GM23338 (cell line): ENCODE measurements around the gene NRP1. TPM values are rescaled to one million over a fixed set of nuclear protein-coding genes. Genes with fewer than 3 reads are reported as not detected.

ENCODE experiments used
- ATAC-seq: fragments of 200-7000 bp; cut with Tn5 transposase; 3 replicates; pipeline ENCODE4 v1.9.1; 2020
- DNase-seq: peaks from one replicate; pipeline ENCODE4 v3.0.0-alpha.2; 2015; ENCODE audit warnings: low spot score
- H2AFZ ChIP-seq: fragments of 200-600 bp; sonication (generic); 2 replicates; pipeline ENCODE4 v1.8.0; 2016; ENCODE audit warnings: antibody characterized with exemption, mild to moderate bottlenecking, moderate library complexity
- H3F3A ChIP-seq: fragments of 200-600 bp; sonication (generic); replicated peaks from 2 replicates; pipeline ENCODE4 v1.8.0; 2017; ENCODE audit warnings: antibody characterized with exemption, mixed run types, low read depth
- H3K27ac ChIP-seq: fragments of 200-600 bp; sonication (generic); 2 replicates; pipeline ENCODE4 v1.6.1; 2016; ENCODE audit warnings: low read depth
- H3K27me3 ChIP-seq: fragments of 200-600 bp; sonication (generic); 2 replicates; pipeline ENCODE4 v1.8.0; 2016; ENCODE audit warnings: mild to moderate bottlenecking, mixed run types, moderate library complexity; ENCODE audit not compliant: insufficient read depth
- H3K36me3 ChIP-seq: fragments of 200-600 bp; sonication (generic); 2 replicates; pipeline ENCODE4 v1.8.0; 2016; ENCODE audit warnings: mild to moderate bottlenecking; ENCODE audit not compliant: insufficient read depth
- H3K4me1 ChIP-seq: fragments of 200-600 bp; sonication (generic); 2 replicates; pipeline ENCODE4 v1.8.0; 2016; ENCODE audit warnings: mild to moderate bottlenecking, moderate library complexity; ENCODE audit not compliant: insufficient read depth
- H3K4me2 ChIP-seq: fragments of 200-600 bp; sonication (generic); 2 replicates; pipeline ENCODE4 v1.7.1; 2017; ENCODE audit warnings: mixed run types
- H3K4me3 ChIP-seq: fragments of 200-600 bp; sonication (generic); 2 replicates; pipeline ENCODE4 v1.6.1; 2016; ENCODE audit warnings: mixed run types
- H3K79me2 ChIP-seq: fragments of 200-600 bp; sonication (generic); replicated peaks from 2 replicates; pipeline ENCODE4 v1.8.0; 2017; ENCODE audit warnings: mild to moderate bottlenecking; ENCODE audit not compliant: insufficient read depth
- H3K9me2 ChIP-seq: fragments of 200-600 bp; sonication (generic); 2 replicates; pipeline ENCODE4 v1.8.0; 2017; ENCODE audit not compliant: insufficient read depth
- H4K20me1 ChIP-seq: fragments of 200-600 bp; sonication (generic); replicated peaks from 2 replicates; pipeline ENCODE4 v1.8.0; 2017; ENCODE audit warnings: mild to moderate bottlenecking; ENCODE audit not compliant: insufficient read depth
- H3K27ac Mint-ChIP-seq: 2 replicates; pipeline ENCODE4 v1.8.0; 2020; ENCODE audit warnings: inconsistent platforms, mild to moderate bottlenecking, moderate library complexity, mixed read lengths
- H3K27me3 Mint-ChIP-seq: 3 replicates; pipeline ENCODE4 v1.8.0; 2022; ENCODE audit warnings: low read depth, mild to moderate bottlenecking, moderate library complexity, mixed read lengths, inconsistent platforms; ENCODE audit not compliant: insufficient read depth, poor library complexity
- H3K36me3 Mint-ChIP-seq: 3 replicates; pipeline ENCODE4 v1.8.0; 2021; ENCODE audit warnings: low read depth, mild to moderate bottlenecking, inconsistent platforms, moderate library complexity, mixed read lengths
- H3K4me1 Mint-ChIP-seq: 3 replicates; pipeline ENCODE4 v1.8.0; 2020; ENCODE audit warnings: mild to moderate bottlenecking, inconsistent platforms, mixed read lengths
- H3K4me3 Mint-ChIP-seq: 3 replicates; pipeline ENCODE4 v1.8.0; 2021; ENCODE audit warnings: moderate library complexity, mild to moderate bottlenecking, inconsistent platforms, mixed read lengths
- H3K9me3 Mint-ChIP-seq: 3 replicates; pipeline ENCODE4 v1.8.0; 2020; ENCODE audit warnings: moderate library complexity, mild to moderate bottlenecking, inconsistent platforms, mixed read lengths
- CREB1 ChIP-seq: fragments of 250-450 bp; sonication (Bioruptor Pico); IDR thresholded peaks from 2 replicates; pipeline ENCODE4 v1.5.0; 2020; ENCODE audit warnings: low read depth, mild to moderate bottlenecking, moderate library complexity
- EZH2 ChIP-seq: fragments of 200-600 bp; sonication (generic); IDR thresholded peaks from one replicate; pipeline ENCODE4 v1.8.0; 2017; ENCODE audit warnings: antibody characterized with exemption, mild to moderate bottlenecking, low read depth; ENCODE audit not compliant: unreplicated experiment
- EZH2phosphoT487 ChIP-seq: fragments of 200-600 bp; sonication (generic); IDR thresholded peaks from one replicate; pipeline ENCODE4 v1.8.1; 2018; ENCODE audit warnings: antibody characterized with exemption; ENCODE audit not compliant: unreplicated experiment
- JUNB ChIP-seq: IDR thresholded peaks from one replicate; pipeline ENCODE4 v1.6.1; 2016; ENCODE audit warnings: antibody characterized with exemption; ENCODE audit not compliant: unreplicated experiment
- ZNF114 ChIP-seq: fragments of 250-450 bp; sonication (Bioruptor Pico); IDR thresholded peaks from 2 replicates; pipeline ENCODE4 v1.5.0; 2020; ENCODE audit warnings: mild to moderate bottlenecking, moderate library complexity
- polyA plus RNA-seq: library from polyadenylated mRNA; unstranded; fragments of >200 nt; fragmentation: Nextera tagmentation; extraction: Ambion mirVana; gene quantifications from 2 replicates; pipeline ENCODE4 v1.2.1, GENCODE V29; 2016
- total RNA-seq: library from RNA; depleted of rRNA; stranded (reverse); fragments of >200 nt; shearing (Covaris generic); gene quantifications from 2 replicates; pipeline ENCODE4 v1.2.3, GENCODE V29; 2014
- TF ChIP-seq, protein P1 (sequence below): IDR thresholded peaks from one replicate; pipeline ENCODE4 v1.6.1; 2018; ENCODE audit warnings: antibody characterized with exemption; ENCODE audit not compliant: unreplicated experiment
- TF ChIP-seq, protein P2 (sequence below): fragments of 250-450 bp; sonication (Bioruptor Pico); IDR thresholded peaks from 2 replicates; pipeline ENCODE4 v1.5.0; 2020; ENCODE audit warnings: mild to moderate bottlenecking, moderate library complexity
- TF ChIP-seq, protein P3 (sequence below): IDR thresholded peaks from 2 replicates; pipeline ENCODE4 v1.6.1; 2016; ENCODE audit warnings: antibody characterized with exemption

The NRP1 gene
- total and polyA plus RNA-seq, 2 experiments from 2014 or later, result 2.9 to 3.5 TPM

DNA sequence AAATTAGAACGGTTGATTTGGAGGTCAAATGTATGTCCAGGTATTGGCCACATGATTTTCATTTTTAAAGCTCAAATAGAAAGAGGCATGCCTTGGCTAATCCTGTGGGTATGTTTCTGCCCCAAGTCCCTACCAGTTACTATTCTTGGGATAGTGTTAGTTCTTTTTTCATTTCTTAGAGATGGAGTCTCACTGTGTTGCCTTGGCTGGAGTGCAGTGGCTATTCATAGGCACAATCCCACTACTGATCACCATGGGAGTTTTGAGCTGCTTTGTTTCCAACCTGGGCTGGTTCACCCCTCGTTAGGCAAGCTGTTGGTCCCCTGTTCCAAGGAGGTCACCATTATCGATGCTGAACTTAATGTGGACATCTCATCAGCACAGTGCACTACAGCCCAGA, 46.3 kb downstream of the NRP1 start (continued):
- TF ChIP-seq, protein P1, sequence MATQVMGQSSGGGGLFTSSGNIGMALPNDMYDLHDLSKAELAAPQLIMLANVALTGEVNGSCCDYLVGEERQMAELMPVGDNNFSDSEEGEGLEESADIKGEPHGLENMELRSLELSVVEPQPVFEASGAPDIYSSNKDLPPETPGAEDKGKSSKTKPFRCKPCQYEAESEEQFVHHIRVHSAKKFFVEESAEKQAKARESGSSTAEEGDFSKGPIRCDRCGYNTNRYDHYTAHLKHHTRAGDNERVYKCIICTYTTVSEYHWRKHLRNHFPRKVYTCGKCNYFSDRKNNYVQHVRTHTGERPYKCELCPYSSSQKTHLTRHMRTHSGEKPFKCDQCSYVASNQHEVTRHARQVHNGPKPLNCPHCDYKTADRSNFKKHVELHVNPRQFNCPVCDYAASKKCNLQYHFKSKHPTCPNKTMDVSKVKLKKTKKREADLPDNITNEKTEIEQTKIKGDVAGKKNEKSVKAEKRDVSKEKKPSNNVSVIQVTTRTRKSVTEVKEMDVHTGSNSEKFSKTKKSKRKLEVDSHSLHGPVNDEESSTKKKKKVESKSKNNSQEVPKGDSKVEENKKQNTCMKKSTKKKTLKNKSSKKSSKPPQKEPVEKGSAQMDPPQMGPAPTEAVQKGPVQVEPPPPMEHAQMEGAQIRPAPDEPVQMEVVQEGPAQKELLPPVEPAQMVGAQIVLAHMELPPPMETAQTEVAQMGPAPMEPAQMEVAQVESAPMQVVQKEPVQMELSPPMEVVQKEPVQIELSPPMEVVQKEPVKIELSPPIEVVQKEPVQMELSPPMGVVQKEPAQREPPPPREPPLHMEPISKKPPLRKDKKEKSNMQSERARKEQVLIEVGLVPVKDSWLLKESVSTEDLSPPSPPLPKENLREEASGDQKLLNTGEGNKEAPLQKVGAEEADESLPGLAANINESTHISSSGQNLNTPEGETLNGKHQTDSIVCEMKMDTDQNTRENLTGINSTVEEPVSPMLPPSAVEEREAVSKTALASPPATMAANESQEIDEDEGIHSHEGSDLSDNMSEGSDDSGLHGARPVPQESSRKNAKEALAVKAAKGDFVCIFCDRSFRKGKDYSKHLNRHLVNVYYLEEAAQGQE, result no peak
- TF ChIP-seq, protein P2, sequence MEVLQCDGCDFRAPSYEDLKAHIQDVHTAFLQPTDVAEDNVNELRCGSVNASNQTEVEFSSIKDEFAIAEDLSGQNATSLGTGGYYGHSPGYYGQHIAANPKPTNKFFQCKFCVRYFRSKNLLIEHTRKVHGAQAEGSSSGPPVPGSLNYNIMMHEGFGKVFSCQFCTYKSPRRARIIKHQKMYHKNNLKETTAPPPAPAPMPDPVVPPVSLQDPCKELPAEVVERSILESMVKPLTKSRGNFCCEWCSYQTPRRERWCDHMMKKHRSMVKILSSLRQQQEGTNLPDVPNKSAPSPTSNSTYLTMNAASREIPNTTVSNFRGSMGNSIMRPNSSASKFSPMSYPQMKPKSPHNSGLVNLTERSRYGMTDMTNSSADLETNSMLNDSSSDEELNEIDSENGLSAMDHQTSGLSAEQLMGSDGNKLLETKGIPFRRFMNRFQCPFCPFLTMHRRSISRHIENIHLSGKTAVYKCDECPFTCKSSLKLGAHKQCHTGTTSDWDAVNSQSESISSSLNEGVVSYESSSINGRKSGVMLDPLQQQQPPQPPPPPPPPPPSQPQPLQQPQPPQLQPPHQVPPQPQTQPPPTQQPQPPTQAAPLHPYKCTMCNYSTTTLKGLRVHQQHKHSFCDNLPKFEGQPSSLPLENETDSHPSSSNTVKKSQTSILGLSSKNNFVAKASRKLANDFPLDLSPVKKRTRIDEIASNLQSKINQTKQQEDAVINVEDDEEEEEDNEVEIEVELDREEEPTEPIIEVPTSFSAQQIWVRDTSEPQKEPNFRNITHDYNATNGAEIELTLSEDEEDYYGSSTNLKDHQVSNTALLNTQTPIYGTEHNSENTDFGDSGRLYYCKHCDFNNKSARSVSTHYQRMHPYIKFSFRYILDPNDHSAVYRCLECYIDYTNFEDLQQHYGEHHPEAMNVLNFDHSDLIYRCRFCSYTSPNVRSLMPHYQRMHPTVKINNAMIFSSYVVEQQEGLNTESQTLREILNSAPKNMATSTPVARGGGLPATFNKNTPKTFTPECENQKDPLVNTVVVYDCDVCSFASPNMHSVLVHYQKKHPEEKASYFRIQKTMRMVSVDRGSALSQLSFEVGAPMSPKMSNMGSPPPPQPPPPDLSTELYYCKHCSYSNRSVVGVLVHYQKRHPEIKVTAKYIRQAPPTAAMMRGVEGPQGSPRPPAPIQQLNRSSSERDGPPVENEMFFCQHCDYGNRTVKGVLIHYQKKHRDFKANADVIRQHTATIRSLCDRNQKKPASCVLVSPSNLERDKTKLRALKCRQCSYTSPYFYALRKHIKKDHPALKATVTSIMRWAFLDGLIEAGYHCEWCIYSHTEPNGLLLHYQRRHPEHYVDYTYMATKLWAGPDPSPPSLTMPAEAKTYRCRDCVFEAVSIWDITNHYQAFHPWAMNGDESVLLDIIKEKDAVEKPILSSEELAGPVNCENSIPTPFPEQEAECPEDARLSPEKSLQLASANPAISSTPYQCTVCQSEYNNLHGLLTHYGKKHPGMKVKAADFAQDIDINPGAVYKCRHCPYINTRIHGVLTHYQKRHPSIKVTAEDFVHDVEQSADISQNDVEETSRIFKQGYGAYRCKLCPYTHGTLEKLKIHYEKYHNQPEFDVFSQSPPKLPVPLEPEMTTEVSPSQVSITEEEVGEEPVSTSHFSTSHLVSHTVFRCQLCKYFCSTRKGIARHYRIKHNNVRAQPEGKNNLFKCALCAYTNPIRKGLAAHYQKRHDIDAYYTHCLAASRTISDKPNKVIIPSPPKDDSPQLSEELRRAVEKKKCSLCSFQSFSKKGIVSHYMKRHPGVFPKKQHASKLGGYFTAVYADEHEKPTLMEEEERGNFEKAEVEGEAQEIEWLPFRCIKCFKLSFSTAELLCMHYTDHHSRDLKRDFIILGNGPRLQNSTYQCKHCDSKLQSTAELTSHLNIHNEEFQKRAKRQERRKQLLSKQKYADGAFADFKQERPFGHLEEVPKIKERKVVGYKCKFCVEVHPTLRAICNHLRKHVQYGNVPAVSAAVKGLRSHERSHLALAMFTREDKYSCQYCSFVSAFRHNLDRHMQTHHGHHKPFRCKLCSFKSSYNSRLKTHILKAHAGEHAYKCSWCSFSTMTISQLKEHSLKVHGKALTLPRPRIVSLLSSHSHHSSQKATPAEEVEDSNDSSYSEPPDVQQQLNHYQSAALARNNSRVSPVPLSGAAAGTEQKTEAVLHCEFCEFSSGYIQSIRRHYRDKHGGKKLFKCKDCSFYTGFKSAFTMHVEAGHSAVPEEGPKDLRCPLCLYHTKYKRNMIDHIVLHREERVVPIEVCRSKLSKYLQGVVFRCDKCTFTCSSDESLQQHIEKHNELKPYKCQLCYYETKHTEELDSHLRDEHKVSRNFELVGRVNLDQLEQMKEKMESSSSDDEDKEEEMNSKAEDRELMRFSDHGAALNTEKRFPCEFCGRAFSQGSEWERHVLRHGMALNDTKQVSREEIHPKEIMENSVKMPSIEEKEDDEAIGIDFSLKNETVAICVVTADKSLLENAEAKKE, result no peak
- TF ChIP-seq ZNF114, result no peak
- no peak for TF ChIP-seq CREB1

DNA sequence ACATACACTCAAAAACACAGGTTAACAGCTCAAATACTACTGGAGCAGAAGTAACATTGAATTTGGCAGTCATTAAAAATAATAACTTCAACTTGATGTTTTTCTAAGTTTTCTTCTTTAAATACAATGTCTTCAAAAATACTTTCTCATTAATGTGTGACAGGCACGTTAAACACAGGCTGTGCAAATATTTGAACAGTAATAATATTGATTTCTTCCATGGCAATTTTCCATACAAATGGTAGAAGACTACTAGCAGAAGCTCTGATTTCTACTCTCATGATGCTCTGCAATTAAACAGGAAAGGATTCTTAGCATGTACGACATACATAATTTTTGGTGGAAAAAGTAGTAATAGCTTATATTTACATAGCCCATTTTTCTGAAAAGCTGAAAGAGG, 47.4 kb downstream of the NRP1 start:
- ATAC-seq (no peak), DNase-seq (no peak)
- no peaks in the 10 kb centered on the region for H4K20me1 ChIP-seq
- no peak overlapping the region for H3K4me3 Mint-ChIP-seq
- H3K4me1 Mint-ChIP-seq, result peaks cover 21% of the 10 kb centered on the region
- no peaks in the 10 kb centered on the region for H3K36me3 Mint-ChIP-seq
- no peaks in the 10 kb centered on the region for H3K27me3 ChIP-seq
- H3K4me1 ChIP-seq, result peaks cover 14% of the 10 kb centered on the region
- H3K4me2 ChIP-seq, result no peak overlapping the region
- H3K27me3 Mint-ChIP-seq, result peaks cover 1% of the 10 kb centered on the region
- no peaks in the 10 kb centered on the region for H3F3A ChIP-seq
- no peaks in the 10 kb centered on the region for H3K79me2 ChIP-seq
- H3K9me2 ChIP-seq, result no peaks in the 10 kb centered on the region
- no peak overlapping the region for H2AFZ ChIP-seq
- no peak overlapping the region for H3K27ac Mint-ChIP-seq
- H3K4me3 ChIP-seq, result no peak overlapping the region
- no peaks in the 10 kb centered on the region for H3K9me3 Mint-ChIP-seq
- H3K27ac ChIP-seq, result no peak overlapping the region
- no peaks in the 10 kb centered on the region for H3K36me3 ChIP-seq
- TF ChIP-seq JUNB (no peak), EZH2phosphoT487 (no peak), ZNF114 (no peak), EZH2 (no peak)
- TF ChIP-seq, protein P3, sequence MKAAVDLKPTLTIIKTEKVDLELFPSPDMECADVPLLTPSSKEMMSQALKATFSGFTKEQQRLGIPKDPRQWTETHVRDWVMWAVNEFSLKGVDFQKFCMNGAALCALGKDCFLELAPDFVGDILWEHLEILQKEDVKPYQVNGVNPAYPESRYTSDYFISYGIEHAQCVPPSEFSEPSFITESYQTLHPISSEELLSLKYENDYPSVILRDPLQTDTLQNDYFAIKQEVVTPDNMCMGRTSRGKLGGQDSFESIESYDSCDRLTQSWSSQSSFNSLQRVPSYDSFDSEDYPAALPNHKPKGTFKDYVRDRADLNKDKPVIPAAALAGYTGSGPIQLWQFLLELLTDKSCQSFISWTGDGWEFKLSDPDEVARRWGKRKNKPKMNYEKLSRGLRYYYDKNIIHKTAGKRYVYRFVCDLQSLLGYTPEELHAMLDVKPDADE, result no peak
